H1 (cell line): Measurements from ENCODE around the gene FAM181A. TPM values are rescaled to one million over a fixed set of nuclear protein-coding genes. Genes with fewer than 3 reads are reported as not detected.
A peak's percentile ranks its signal among the peaks of the same experiment; 100 is the strongest.

ENCODE experiments used
- CTCF ChIA-PET: fragments of 300-600 bp; sonication (Branson Sonifier 250); formaldehyde crosslinking; loops from one replicate; lab custom pipeline; 2021; ENCODE audit not compliant: partially characterized antibody; lab: Charles Lee
- POLR2A ChIA-PET: fragments of 300-600 bp; sonication (Branson Sonifier 250); formaldehyde crosslinking; loops from one replicate; lab custom pipeline; 2021; ENCODE audit warnings: inconsistent platforms; ENCODE audit not compliant: partially characterized antibody; lab: Charles Lee
- DNase-seq, 2 experiments: peaks; one replicate each; pipeline versions ENCODE4 v3.0.0 to v3.0.0-alpha.2; 2010 to 2022; ENCODE audit warnings: low spot score in 2 of 2, low read depth in 1 of 2, mixed read lengths in 1 of 2
- FAIRE-seq: peaks from 2 replicates; lab custom pipeline; 2011; peaks lifted over from hg19 to GRCh38; lab: Jason Lieb, UNC
- H2AFZ ChIP-seq: 2 replicates; pipeline ENCODE4 v1.8.1; 2012; ENCODE audit warnings: low read length, inconsistent platforms
- H2AK5ac ChIP-seq: 2 replicates; pipeline ENCODE4 v1.6.1; 2013; ENCODE audit warnings: low read depth, low read length
- H2BK120ac ChIP-seq: replicated peaks from 2 replicates; pipeline ENCODE3; 2013; ENCODE audit warnings: low read depth, low read length, inconsistent platforms
- H2BK12ac ChIP-seq: 2 replicates; pipeline ENCODE4 v1.6.1; 2013; ENCODE audit warnings: low read depth, low read length
- H2BK15ac ChIP-seq: 2 replicates; pipeline ENCODE4 v1.6.1; 2013; ENCODE audit warnings: low read length
- H2BK20ac ChIP-seq: 2 replicates; pipeline ENCODE4 v1.6.1; 2013; ENCODE audit warnings: low read length
- H2BK5ac ChIP-seq: 2 replicates; pipeline ENCODE4 v1.6.1; 2013; ENCODE audit warnings: low read depth, low read length
- H3K14ac ChIP-seq: 2 replicates; pipeline ENCODE4 v1.6.1; 2013; ENCODE audit warnings: inconsistent platforms; ENCODE audit not compliant: insufficient read length
- H3K18ac ChIP-seq: 2 replicates; pipeline ENCODE4 v1.6.1; 2013; ENCODE audit warnings: low read length; ENCODE audit errors: extremely low read depth
- H3K23ac ChIP-seq: 2 replicates; pipeline ENCODE4 v1.6.1; 2013; ENCODE audit warnings: inconsistent platforms; ENCODE audit not compliant: insufficient read length
- H3K23me2 ChIP-seq: 2 replicates; pipeline ENCODE4 v1.6.1; 2013; ENCODE audit warnings: low read depth, low read length
- H3K27ac ChIP-seq: 2 replicates; pipeline ENCODE4 v1.6.1; 2011; ENCODE audit warnings: low read depth, low read length, inconsistent platforms
- H3K27me3 ChIP-seq, 4 experiments: replicated peaks in 1 of 4; 1 replicate in 1 of 4; 2 replicates in 3 of 4; pipeline versions ENCODE4 v1.6.1 to v1.8.1; 2011 to 2013; ENCODE audit warnings: low read length in 3 of 4, mild to moderate bottlenecking in 3 of 4, inconsistent platforms in 2 of 4, mixed read lengths in 2 of 4, moderate library complexity in 1 of 4; ENCODE audit not compliant: control insufficient read depth in 3 of 4, insufficient read depth in 3 of 4; ENCODE audit errors: extremely low read depth in 1 of 4
- H3K36me3 ChIP-seq, 4 experiments: 2 replicates each; pipeline versions ENCODE4 v1.6.1 to v1.8.1; 2011 to 2013; ENCODE audit warnings: mild to moderate bottlenecking in 4 of 4, low read length in 3 of 4, moderate library complexity in 2 of 4, control low read depth in 1 of 4, inconsistent platforms in 1 of 4; ENCODE audit not compliant: insufficient read depth in 4 of 4, control insufficient read depth in 2 of 4
- H3K4ac ChIP-seq: replicated peaks from 2 replicates; pipeline ENCODE3; 2013; ENCODE audit warnings: low read length, low read depth, mixed read lengths, inconsistent platforms; ENCODE audit not compliant: insufficient read length
- H3K4me1 ChIP-seq, 4 experiments: replicated peaks in 1 of 4; 1 replicate in 1 of 4; 2 replicates in 3 of 4; pipeline versions ENCODE4 v1.6.1 to v1.8.1; 2011 to 2013; ENCODE audit warnings: low read length in 3 of 4, inconsistent platforms in 2 of 4, mixed read lengths in 1 of 4; ENCODE audit not compliant: insufficient read depth in 4 of 4, control insufficient read depth in 3 of 4
- H3K4me2 ChIP-seq, 2 experiments: 2 replicates each; pipeline versions ENCODE4 v1.6.1 to v1.8.1; 2011 to 2013; ENCODE audit warnings: low read depth in 2 of 2, low read length in 2 of 2, control low read depth in 1 of 2, inconsistent platforms in 1 of 2, mild to moderate bottlenecking in 1 of 2; ENCODE audit not compliant: insufficient read depth in 1 of 2
- H3K4me3 ChIP-seq, 4 experiments: fragments of 200-600, 300-600 bp in 1 of 4; sonication (generic), shearing (Covaris generic), sonication (Bioruptor Twin) in 1 of 4; 2 replicates each; pipeline versions ENCODE4 v1.5.1 to v1.8.1; 2011 to 2016; ENCODE audit warnings: low read length in 4 of 4, low read depth in 3 of 4, control low read depth in 2 of 4, inconsistent platforms in 2 of 4, mild to moderate bottlenecking in 2 of 4, mixed read lengths in 1 of 4, moderate library complexity in 1 of 4; ENCODE audit not compliant: insufficient read depth in 2 of 4; ENCODE audit errors: extremely low read depth in 1 of 4
- H3K56ac ChIP-seq: replicated peaks from 2 replicates; pipeline ENCODE3; 2013; ENCODE audit warnings: low read depth, mild to moderate bottlenecking, mixed read lengths, low read length, inconsistent platforms; ENCODE audit not compliant: insufficient read length
- H3K79me1 ChIP-seq: 2 replicates; pipeline ENCODE4 v1.6.1; 2013; ENCODE audit warnings: low read depth, low read length, control low read depth
- H3K79me2 ChIP-seq, 2 experiments: 2 replicates each; pipeline versions ENCODE4 v1.6.1 to v1.8.1; 2012 to 2013; ENCODE audit warnings: low read length in 2 of 2, mild to moderate bottlenecking in 2 of 2, inconsistent platforms in 1 of 2; ENCODE audit not compliant: insufficient read depth in 2 of 2, control insufficient read depth in 1 of 2
- H3K9ac ChIP-seq, 4 experiments: replicated peaks in 1 of 4; 1 replicate in 1 of 4; 2 replicates in 3 of 4; pipeline versions ENCODE4 v1.6.1 to v1.8.1; 2011 to 2013; ENCODE audit warnings: low read depth in 3 of 4, low read length in 3 of 4, control low read depth in 2 of 4, mild to moderate bottlenecking in 2 of 4, moderate library complexity in 2 of 4, inconsistent platforms in 1 of 4; ENCODE audit errors: extremely low read depth in 1 of 4
- H3K9me3 ChIP-seq, 2 experiments: 2 replicates each; pipeline versions ENCODE4 v1.6.1 to v1.8.1; 2012 to 2013; ENCODE audit warnings: mild to moderate bottlenecking in 2 of 2, moderate library complexity in 2 of 2, control low read depth in 1 of 2, inconsistent platforms in 1 of 2, low read depth in 1 of 2, low read length in 1 of 2, mixed read lengths in 1 of 2; ENCODE audit not compliant: insufficient read depth in 2 of 2
- H4K20me1 ChIP-seq, 2 experiments: replicated peaks in 1 of 2; 2 replicates each; pipeline versions ENCODE3 to v1.8.1; 2011 to 2013; ENCODE audit warnings: inconsistent platforms in 2 of 2, low read length in 2 of 2, mild to moderate bottlenecking in 1 of 2; ENCODE audit not compliant: insufficient read depth in 2 of 2, control insufficient read depth in 1 of 2
- H4K5ac ChIP-seq: 2 replicates; pipeline ENCODE4 v1.6.1; 2013; ENCODE audit warnings: low read length, low read depth, mixed read lengths, inconsistent platforms; ENCODE audit not compliant: insufficient read length
- H4K8ac ChIP-seq: 2 replicates; pipeline ENCODE4 v1.8.0; 2013; ENCODE audit warnings: mild to moderate bottlenecking, moderate library complexity, low read length, inconsistent platforms; ENCODE audit not compliant: insufficient read depth; ENCODE audit errors: extremely low read depth
- H4K91ac ChIP-seq: replicated peaks from 2 replicates; pipeline ENCODE3; 2013; ENCODE audit warnings: low read length, mixed read lengths, inconsistent platforms; ENCODE audit not compliant: insufficient read length
- ATF3 ChIP-seq: IDR thresholded peaks from 2 replicates; pipeline ENCODE4 v1.6.1; 2011; ENCODE audit warnings: low read depth, mild to moderate bottlenecking, low read length; ENCODE audit not compliant: insufficient read depth
- CTBP2 ChIP-seq: IDR thresholded peaks from 2 replicates; pipeline ENCODE4 v1.7.0; 2011; ENCODE audit warnings: borderline replicate concordance, mild to moderate bottlenecking, moderate library complexity, mixed read lengths, low read length; ENCODE audit not compliant: insufficient read depth, insufficient read length
- FOSL1 ChIP-seq: IDR thresholded peaks from 2 replicates; pipeline ENCODE4 v1.6.1; 2011; ENCODE audit warnings: mild to moderate bottlenecking, low read depth, low read length, moderate library complexity; ENCODE audit not compliant: insufficient read depth
- GABPA ChIP-seq: IDR thresholded peaks from 2 replicates; pipeline ENCODE4 v1.6.1; 2011; ENCODE audit warnings: mild to moderate bottlenecking, low read length, moderate library complexity, borderline replicate concordance; ENCODE audit not compliant: insufficient read depth
- GTF2F1 ChIP-seq: IDR thresholded peaks from 2 replicates; pipeline ENCODE4 v1.6.1; 2012; ENCODE audit warnings: low read depth, low read length, improper control_type of control experiment, borderline replicate concordance
- KDM5A ChIP-seq: fragments of 200-600 bp; IDR thresholded peaks from 2 replicates; pipeline ENCODE4 v1.7.1; 2012; ENCODE audit warnings: mild to moderate bottlenecking, low read length, inconsistent platforms, mixed read lengths
- SIN3A ChIP-seq, 2 experiments: IDR thresholded peaks in 1 of 2; conservative IDR thresholded peaks in 1 of 2; 2 replicates each; pipeline ENCODE4 v1.6.1; 2011 to 2012; ENCODE audit warnings: low read length in 2 of 2, improper control_type of control experiment in 1 of 2, low read depth in 1 of 2, mild to moderate bottlenecking in 1 of 2
- SP4 ChIP-seq: IDR thresholded peaks from 2 replicates; pipeline ENCODE4 v1.6.1; 2012; ENCODE audit warnings: low read length, inconsistent platforms
- TBP ChIP-seq: IDR thresholded peaks from 2 replicates; pipeline ENCODE4 v1.6.1; 2011; ENCODE audit warnings: low read depth, low read length, improper control_type of control experiment
- TEAD4 ChIP-seq: IDR thresholded peaks from 2 replicates; pipeline ENCODE4 v1.6.1; 2012; ENCODE audit warnings: low read depth, low read length, inconsistent platforms, mixed read lengths
- WGBS, 2 experiments: shearing (Covaris generic) in 1 of 2; methylation state at CpG; one replicate each; pipeline versions ENCODE4 v1.1.6 to v1.1.7; 2013 to 2015; ENCODE audit warnings: low lambda C conversion rate in 2 of 2, mixed read lengths in 2 of 2, inconsistent platforms in 1 of 2, low coverage in 1 of 2, missing lambda C conversion rate in 1 of 2; ENCODE audit not compliant: insufficient replicate concordance in 2 of 2, insufficient coverage in 1 of 2, insufficient read length in 1 of 2; ENCODE audit errors: extremely low coverage in 1 of 2, missing lambda C conversion rate in 1 of 2; 5-methylcytosine and 5-hydroxymethylcytosine counted together
- polyA plus RNA-seq, 7 experiments: library from polyadenylated mRNA; depleted of rRNA in 3 of 7; stranded (reverse) in 5 of 7; unstranded in 2 of 7; fragments of >200 nt in 5 of 7; fragments of 200-250 nt in 2 of 7; gene quantifications; 1 replicate in 5 of 7; 2 replicates in 1 of 7; 4 replicates in 1 of 7; pipeline versions ENCODE4 v1.2.1 to v1.2.3, GENCODE V29; 2011 to 2013; ENCODE audit warnings: missing spikeins in 2 of 7, mixed read lengths in 2 of 7
- total RNA-seq: library from RNA; stranded (reverse); fragmentation: NEBNext Ultra II Directional; extraction: Animal tissue kit (Norgen Biotek cat#: 25700); gene quantifications from 2 replicates; pipeline ENCODE4 v1.2.1, GENCODE V29; 2021
- TF ChIP-seq, protein P1 (sequence below): IDR thresholded peaks from 2 replicates; pipeline ENCODE4 v1.6.1; 2012; ENCODE audit warnings: low read length, inconsistent platforms

The FAM181A gene
- total and polyA plus RNA-seq, 2 of the 8 experiments (the other 6 are each of a cell fraction or from before 2014, with no cell fraction given): not detected

DNA sequence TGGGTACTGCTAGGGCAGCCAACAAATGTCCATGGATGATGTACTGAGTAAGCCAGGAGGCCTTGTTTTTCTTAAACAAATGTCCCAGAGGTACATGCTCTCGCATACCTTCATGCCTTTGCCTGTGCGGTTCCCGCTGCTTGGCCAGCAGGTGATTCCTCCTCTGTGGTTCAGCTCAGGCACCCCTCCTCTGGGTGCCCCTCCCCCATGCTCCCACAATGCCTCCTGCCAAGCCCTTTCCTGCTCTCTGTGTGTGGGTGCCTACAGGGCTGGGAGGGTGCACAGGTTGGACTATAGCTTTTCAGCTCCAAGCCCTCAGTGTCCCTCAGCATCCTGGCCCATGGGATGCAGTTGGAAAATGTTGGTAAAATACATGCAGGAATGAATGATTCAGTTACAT is 25.7 kb downstream of the FAM181A start:
- no peak overlapping the region for H2BK15ac ChIP-seq
- no peak overlapping the region for H3K4me2 ChIP-seq
- H3K4me3 ChIP-seq: no peak overlapping the region
- CTCF ChIA-PET: interaction anchor here (0.7 to 20.5 kb wide), 15 partner anchors 10 to 336 kb away, joined by 3 to 484 read pairs (median 4); partner anchors contain the start of genes ASB2, CCDC197, DDX24 and IFI27L1
- no peak overlapping the region for H2BK20ac ChIP-seq
- 78% methylated on average over 3 of the region's 3 CpGs; no CpG with 5 or more reads in 1 of the 2 experiments for WGBS, 2 experiments
- H3K14ac ChIP-seq: no peak overlapping the region
- H3K23me2 ChIP-seq: no peaks in the 10 kb centered on the region
- H4K8ac ChIP-seq: no peak overlapping the region
- no peak overlapping the region for H4K91ac ChIP-seq
- no peak overlapping the region for H3K23ac ChIP-seq
- H3K27me3 ChIP-seq: no peaks in the 10 kb centered on the region
- H3K79me1 ChIP-seq: no peaks in the 10 kb centered on the region
- H3K9me3 ChIP-seq: no peaks in the 10 kb centered on the region
- no peaks in the 10 kb centered on the region for H4K20me1 ChIP-seq
- H2BK12ac ChIP-seq: no peak overlapping the region
- H3K4me1 ChIP-seq: peaks cover 0 to 12% (median 4%) of the 10 kb centered on the region in 4 experiments; a peak in 3 of 7 replicates
- H3K79me2 ChIP-seq: no peaks in the 10 kb centered on the region
- H2AK5ac ChIP-seq: no peak overlapping the region; the same call in 1 of the 2 replicates
- H4K5ac ChIP-seq: no peak overlapping the region
- H3K18ac ChIP-seq: no peak overlapping the region
- H3K27ac ChIP-seq: no peak overlapping the region
- H2BK120ac ChIP-seq: no peak overlapping the region
- H3K56ac ChIP-seq: no peak overlapping the region
- H2AFZ ChIP-seq: no peak overlapping the region
- DNase-seq: no peak
- no peak for FAIRE-seq
- peak overlapping the region; percentile 16; the same call in 1 of the 2 replicates for H2BK5ac ChIP-seq
- H3K36me3 ChIP-seq: no peaks in the 10 kb centered on the region; a peak in 1 of 8 replicates
- POLR2A ChIA-PET: interaction anchor here (1.5 kb wide), 1 partner anchor 17 kb away, joined by 4 read pairs; no protein-coding TSS in a partner anchor
- H3K9ac ChIP-seq: no peak overlapping the region
- H3K4ac ChIP-seq: no peak overlapping the region
- TF ChIP-seq, protein P1, sequence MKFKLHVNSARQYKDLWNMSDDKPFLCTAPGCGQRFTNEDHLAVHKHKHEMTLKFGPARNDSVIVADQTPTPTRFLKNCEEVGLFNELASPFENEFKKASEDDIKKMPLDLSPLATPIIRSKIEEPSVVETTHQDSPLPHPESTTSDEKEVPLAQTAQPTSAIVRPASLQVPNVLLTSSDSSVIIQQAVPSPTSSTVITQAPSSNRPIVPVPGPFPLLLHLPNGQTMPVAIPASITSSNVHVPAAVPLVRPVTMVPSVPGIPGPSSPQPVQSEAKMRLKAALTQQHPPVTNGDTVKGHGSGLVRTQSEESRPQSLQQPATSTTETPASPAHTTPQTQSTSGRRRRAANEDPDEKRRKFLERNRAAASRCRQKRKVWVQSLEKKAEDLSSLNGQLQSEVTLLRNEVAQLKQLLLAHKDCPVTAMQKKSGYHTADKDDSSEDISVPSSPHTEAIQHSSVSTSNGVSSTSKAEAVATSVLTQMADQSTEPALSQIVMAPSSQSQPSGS: no peak
- TF ChIP-seq TEAD4 (no peak), TBP (no peak), GABPA (no peak), CTBP2 (no peak), ATF3 (no peak), FOSL1 (no peak), SIN3A (conservative IDR thresholded peaks at IDR 0.05 in 1 of 2, IDR thresholded peaks at IDR 0.05 in 1 of 2; ENCODE audit: low read depth in 1 of 2, low read length in 2 of 2) (no peak), KDM5A (no peak), SP4 (no peak), GTF2F1 (no peak)
